ENCODE data around the gene SORCS2. TPM values are rescaled to one million over a fixed set of nuclear protein-coding genes. Genes with fewer than 3 reads are reported as not detected.
"Not testable (repeated sequence)": the region's sequence is repeated elsewhere in the genome, so short reads cannot be mapped to it uniquely, and the experiment has no call there.

SORCS2 gene
- total RNA-seq, 1 experiment from 2014 or later: not detected

DNA sequence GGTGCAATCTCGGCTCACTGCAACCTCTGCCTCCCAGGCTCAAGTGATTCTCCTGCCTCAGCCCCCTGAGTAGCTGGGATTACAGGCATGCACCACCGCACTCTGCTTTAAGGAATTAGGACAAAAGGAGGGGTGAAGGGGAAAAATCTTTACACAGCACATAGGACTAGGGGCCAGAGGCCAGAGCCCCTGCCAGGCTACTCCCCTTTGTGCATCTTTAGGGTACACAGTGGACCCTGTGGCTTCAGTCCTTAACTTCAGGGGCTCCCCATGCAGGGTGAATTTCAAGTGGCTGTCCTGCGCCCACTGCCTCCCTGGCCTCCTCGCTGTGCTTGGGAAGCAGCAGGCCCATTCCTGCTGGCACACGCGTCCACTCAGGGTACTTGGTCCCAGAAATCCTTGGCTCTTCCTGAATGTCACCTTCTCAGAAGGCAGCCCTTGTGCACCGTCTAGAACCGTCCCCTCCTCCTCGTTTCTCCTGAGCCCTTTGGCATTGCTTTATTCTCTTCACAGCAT is 381.3 kb downstream of the SORCS2 start:
- H3K4me1 Mint-ChIP-seq (ENCODE audit: insufficient read depth, unreplicated experiment): no peaks in the 10 kb centered on the region
- no peak overlapping the region for H3K4me3 Mint-ChIP-seq (ENCODE audit: unreplicated experiment)
- ChIA-PET POLR2A (no interaction called here), CTCF (no interaction called here)
- no peak for DNase-seq (ENCODE audit: unreplicated experiment)
- H3K27ac Mint-ChIP-seq (ENCODE audit: low read depth, unreplicated experiment): no peak overlapping the region
- no TSS peak for BruUV-seq (replicated peaks)
- intact Hi-C loops (cut with micrococcal nuclease): no loop called here
- H3K36me3 Mint-ChIP-seq (ENCODE audit: insufficient read depth, unreplicated experiment): no peaks in the 10 kb centered on the region
- H3K9me3 Mint-ChIP-seq (ENCODE audit: unreplicated experiment): peaks cover 31% of the 10 kb centered on the region
- H3K27me3 Mint-ChIP-seq (ENCODE audit: insufficient read depth, unreplicated experiment): no peaks in the 10 kb centered on the region
- TF ChIP-seq, protein P1, sequence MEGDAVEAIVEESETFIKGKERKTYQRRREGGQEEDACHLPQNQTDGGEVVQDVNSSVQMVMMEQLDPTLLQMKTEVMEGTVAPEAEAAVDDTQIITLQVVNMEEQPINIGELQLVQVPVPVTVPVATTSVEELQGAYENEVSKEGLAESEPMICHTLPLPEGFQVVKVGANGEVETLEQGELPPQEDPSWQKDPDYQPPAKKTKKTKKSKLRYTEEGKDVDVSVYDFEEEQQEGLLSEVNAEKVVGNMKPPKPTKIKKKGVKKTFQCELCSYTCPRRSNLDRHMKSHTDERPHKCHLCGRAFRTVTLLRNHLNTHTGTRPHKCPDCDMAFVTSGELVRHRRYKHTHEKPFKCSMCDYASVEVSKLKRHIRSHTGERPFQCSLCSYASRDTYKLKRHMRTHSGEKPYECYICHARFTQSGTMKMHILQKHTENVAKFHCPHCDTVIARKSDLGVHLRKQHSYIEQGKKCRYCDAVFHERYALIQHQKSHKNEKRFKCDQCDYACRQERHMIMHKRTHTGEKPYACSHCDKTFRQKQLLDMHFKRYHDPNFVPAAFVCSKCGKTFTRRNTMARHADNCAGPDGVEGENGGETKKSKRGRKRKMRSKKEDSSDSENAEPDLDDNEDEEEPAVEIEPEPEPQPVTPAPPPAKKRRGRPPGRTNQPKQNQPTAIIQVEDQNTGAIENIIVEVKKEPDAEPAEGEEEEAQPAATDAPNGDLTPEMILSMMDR (IDR thresholded peaks at IDR 0.05; ENCODE audit: unreplicated experiment): no peak

DNA sequence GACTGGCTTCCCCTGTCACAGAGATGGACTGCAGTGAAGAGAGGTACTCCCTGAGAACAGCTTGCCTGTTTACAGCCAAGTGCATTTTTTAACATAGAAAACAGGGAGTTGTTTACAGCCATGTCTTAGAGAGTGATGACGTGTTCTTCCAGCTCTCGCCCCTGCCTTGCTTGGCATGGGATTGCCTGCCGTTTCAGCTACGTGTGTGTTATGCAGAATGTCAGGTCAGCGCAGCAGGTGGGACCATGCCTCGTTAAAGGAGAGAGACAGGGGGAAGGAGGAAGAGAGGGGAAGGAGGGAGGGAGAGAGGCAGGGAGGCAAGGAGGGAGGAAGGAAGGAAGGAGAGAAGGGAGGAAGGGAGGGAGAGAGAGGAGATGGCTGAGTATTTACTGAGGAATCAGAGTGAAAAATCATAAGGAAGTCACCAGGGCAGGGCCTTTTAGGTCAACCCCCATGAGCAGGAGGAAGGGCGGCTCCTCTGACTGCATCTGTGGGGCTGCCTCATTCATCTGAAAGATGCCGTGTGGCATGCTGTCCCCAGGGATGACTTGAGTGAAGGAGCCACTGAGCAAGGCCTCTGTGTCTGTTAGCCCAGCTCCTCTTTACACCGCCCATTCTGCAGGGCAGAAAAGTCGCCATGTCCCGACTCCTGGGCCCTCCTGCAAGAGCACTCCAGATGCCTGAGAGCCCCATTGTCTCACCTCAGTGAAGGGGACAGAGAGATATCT is 382.1 kb downstream of the SORCS2 start:
- Mint-ChIP-seq H3K36me3 (ENCODE audit: insufficient read depth, unreplicated experiment) (no peaks in the 10 kb centered on the region), H3K9me3 (ENCODE audit: unreplicated experiment) (peaks cover 39% of the 10 kb centered on the region), H3K4me1 (ENCODE audit: insufficient read depth, unreplicated experiment) (no peaks in the 10 kb centered on the region), H3K4me3 (ENCODE audit: unreplicated experiment) (no peak overlapping the region), H3K27ac (ENCODE audit: low read depth, unreplicated experiment) (no peak overlapping the region), H3K27me3 (ENCODE audit: insufficient read depth, unreplicated experiment) (no peaks in the 10 kb centered on the region)
- DNase-seq (ENCODE audit: unreplicated experiment): no peak
- no TSS peak for BruUV-seq (replicated peaks)
- ChIA-PET CTCF (interaction anchor here (0.7 kb wide), 1 partner anchor 26 kb away, joined by 3 read pairs; no protein-coding TSS in a partner anchor), POLR2A (no interaction called here)
- TF ChIP-seq, protein P1 (IDR thresholded peaks at IDR 0.05; ENCODE audit: unreplicated experiment): no peak
- intact Hi-C loops (cut with micrococcal nuclease): no loop called here

DNA sequence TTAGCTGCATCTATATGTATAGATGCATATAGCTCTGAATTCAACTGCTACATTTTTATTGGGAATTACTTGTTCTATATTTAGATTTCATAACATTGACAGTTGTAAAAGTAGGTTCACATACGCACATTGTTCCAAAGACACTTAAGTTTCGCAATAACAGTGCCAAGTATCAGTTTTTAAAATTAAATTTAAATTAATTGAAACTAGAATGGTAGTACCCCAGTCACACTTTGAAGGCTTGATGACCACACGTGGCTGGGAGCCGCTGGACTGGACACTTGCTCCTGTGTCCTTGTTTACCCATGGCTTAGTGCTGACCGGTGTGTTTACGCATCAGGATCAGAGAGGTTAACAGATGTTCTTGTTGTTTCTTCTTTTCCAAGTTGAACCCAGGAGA is 383.1 kb downstream of the SORCS2 start:
- no TSS peak for BruUV-seq (replicated peaks)
- no peak overlapping the region for H3K27ac Mint-ChIP-seq (ENCODE audit: low read depth, unreplicated experiment)

DNA sequence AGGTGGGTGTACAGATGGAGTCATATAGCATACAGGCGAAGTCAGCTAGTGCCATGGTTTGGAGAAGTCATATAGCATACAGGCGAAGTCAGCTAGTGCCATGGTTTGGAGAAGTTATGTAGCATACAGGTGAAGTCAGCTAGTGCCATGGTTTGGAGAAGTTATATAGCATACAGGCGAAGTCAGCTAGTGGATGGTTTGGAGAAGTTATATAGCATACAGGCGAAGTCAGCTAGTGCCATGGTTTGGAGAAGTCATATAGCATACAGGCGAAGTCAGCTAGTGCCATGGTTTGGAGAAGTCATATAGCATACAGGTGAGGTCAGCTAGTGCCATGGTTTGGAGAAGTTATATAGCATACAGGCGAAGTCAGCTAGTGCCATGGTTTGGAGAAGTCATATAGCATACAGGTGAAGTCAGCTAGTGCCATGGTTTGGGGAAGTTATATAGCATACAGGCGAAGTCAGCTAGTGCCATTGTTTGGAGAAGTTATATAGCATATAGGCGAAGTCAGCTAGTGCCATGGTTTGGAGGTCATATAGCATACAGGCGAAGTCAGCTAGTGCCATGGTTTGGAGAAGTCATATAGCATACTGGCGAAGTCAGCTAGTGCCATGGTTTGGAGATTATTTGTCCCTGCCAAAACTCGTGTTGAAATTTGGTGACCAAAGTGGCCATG is 385.2 kb downstream of the SORCS2 start:
- H3K36me3 Mint-ChIP-seq (ENCODE audit: insufficient read depth, unreplicated experiment); H3K27me3 Mint-ChIP-seq (ENCODE audit: insufficient read depth, unreplicated experiment); intact Hi-C loops (cut with micrococcal nuclease); H3K4me3 Mint-ChIP-seq (ENCODE audit: unreplicated experiment); CTCF ChIA-PET; BruUV-seq (replicated peaks); DNase-seq (ENCODE audit: unreplicated experiment); H3K4me1 Mint-ChIP-seq (ENCODE audit: insufficient read depth, unreplicated experiment); H3K27ac Mint-ChIP-seq (ENCODE audit: low read depth, unreplicated experiment); POLR2A ChIA-PET: not testable (repeated sequence)
- H3K9me3 Mint-ChIP-seq (ENCODE audit: unreplicated experiment): peaks cover 45% of the 10 kb centered on the region

More for the DNA sequence above, 383.1 kb downstream of the SORCS2 start:
- intact Hi-C loops (cut with micrococcal nuclease): no loop called here
- no peaks in the 10 kb centered on the region for H3K36me3 Mint-ChIP-seq (ENCODE audit: insufficient read depth, unreplicated experiment)
- no peaks in the 10 kb centered on the region for H3K4me1 Mint-ChIP-seq (ENCODE audit: insufficient read depth, unreplicated experiment)
- TF ChIP-seq, protein P1 (IDR thresholded peaks at IDR 0.05; ENCODE audit: unreplicated experiment): no peak
- DNase-seq (ENCODE audit: unreplicated experiment): no peak
- H3K4me3 Mint-ChIP-seq (ENCODE audit: unreplicated experiment): no peak overlapping the region
- peaks cover 45% of the 10 kb centered on the region for H3K9me3 Mint-ChIP-seq (ENCODE audit: unreplicated experiment)
- ChIA-PET CTCF (no interaction called here), POLR2A (interaction anchor here (0.7 kb wide), 1 partner anchor 209 kb away, joined by 4 read pairs; no protein-coding TSS in a partner anchor)
- H3K27me3 Mint-ChIP-seq (ENCODE audit: insufficient read depth, unreplicated experiment): no peaks in the 10 kb centered on the region

All from MCF 10A (cell line).